Fibroblast of gingiva (primary cell): ENCODE results near the gene FGF11.
"Not testable (repeated sequence)": the region's sequence is repeated elsewhere in the genome, so short reads cannot be mapped to it uniquely, and the experiment has no call there.

Experiments
- DNase-seq: peaks from one replicate; pipeline ENCODE4 v3.0.0-alpha.2; 2011; ENCODE audit warnings: low read depth

The FGF11 gene

GRCh38 chr17:7462474-7463371 is 23.4 kb downstream of the FGF11 start:
- DNase-seq, result no peak

DNA sequence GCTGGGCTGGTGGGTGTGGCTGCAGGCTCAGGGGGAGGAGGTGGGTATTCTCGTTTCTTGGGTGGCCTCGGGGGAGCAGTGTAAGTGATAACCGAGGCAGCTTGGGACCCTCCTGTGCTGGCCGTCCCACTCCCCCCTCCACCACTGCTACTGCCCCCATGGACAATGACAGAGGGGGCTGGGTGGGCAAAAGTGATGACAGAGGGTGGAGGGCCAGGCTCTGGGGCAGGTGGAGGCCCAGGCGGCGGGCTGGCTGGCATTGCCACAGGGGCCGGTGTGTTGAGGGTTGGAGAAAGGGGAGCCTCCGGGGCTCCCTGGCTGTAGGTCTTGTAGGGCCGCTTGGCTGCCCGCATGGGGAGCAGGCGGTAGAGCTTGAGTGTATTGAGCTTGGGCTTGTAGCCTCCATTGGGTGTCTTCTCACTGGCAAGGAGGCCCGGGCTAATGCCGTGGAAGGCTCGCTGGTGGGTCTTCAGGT is 24.1 kb downstream of the FGF11 start:
- DNase-seq, result no peak

DNA sequence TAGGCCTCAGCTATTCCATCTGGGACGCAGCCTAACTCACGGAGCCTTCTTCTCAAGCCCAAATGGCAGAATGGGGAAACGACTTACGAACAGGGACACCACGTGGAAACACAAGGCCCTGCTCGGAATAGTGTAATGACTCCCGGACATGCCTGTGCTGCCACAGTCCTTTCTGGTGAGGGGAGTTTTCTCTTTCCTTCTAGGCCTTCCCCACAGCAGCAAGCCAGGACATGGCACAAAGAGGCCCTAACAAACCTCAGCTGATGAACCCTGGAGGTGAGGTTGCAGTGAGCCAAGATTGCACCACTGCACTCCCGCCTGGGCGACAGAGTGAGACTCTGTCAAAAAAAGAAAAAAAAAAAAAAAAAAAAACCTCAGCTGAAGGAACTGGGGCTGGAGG is 24.8 kb downstream of the FGF11 start:
- no peak for DNase-seq

GRCh38 chr17:7465597-7466275 is 26.4 kb downstream of the FGF11 start:
- no peak for DNase-seq

GRCh38 chr17:7466318-7466638 is 27.0 kb downstream of the FGF11 start:
- DNase-seq, result no peak

GRCh38 chr17:7466639-7467341 is 27.5 kb downstream of the FGF11 start:
- DNase-seq, result peak; percentile 46

- no peak for DNase-seq
Observed at GRCh38 chr17:7467498-7467897, 28.2 kb downstream of the FGF11 start.

DNA sequence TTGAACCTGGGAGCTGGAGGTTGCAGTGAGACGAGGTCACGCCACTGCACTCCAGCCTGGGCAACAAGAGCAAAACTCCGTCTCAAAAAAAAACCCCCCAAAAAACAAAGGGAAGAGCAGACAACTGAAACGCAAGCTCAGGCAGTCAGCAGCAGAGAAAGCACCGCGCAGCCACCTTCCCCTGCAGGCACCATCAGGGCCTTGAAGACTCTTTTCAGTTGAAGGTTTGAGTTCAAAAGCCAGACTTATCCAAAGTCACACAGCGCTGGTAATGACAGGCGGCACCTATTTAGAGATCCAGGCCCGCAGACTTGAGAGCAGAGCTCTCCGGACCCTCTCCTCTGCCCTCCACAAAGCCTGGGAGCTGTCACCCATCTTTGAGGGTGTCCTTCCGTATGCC is 29.0 kb downstream of the FGF11 start:
- no peak for DNase-seq

DNA sequence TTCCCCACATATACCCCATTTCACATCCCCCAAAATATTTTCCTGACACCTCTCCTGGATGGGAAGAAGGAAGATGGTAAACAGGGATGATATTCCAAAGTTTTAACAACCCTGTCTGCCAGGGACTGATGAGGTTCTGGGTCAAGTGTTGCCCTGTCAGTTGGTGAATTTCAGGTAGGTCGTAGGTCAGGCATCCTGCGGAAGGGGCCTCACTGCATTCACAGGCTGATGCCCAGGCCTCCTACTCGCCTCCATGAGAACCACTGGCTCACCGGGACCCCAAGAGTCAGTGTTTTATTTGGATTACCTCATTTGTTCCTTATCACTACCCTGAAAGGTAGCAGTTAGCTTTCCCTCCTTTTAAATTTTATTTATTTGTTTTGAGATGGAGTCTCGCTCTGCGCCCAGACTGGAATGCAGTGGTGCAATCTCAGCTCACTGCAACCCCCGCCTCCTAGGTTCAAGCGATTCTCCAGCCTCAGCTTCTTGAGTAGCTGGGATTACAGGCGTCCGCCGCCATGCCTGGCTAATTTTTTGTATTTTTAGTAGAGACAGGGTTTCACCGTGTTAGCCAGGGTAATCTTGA is 29.6 kb downstream of the FGF11 start:
- DNase-seq, result no peak

DNA sequence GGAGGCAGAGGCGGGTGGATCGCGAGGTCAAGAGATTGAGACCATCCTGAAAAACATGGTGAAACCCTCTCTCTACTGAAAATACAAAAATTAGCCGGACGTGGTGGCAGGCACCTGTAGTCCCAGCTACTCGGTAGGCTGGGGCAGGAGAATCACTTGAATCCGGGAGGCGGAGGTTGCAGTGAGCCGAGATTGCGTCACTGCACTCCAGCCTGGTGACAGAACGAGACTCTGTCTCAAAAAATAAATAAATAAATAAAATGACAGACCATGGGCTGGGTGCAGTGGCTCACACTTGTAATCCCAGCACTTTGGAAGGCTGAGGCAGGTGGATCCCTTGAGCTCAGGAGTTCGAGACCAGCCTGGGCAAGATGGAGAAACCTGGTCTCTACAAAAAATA is 30.5 kb downstream of the FGF11 start:
- not testable (repeated sequence) for DNase-seq

DNA sequence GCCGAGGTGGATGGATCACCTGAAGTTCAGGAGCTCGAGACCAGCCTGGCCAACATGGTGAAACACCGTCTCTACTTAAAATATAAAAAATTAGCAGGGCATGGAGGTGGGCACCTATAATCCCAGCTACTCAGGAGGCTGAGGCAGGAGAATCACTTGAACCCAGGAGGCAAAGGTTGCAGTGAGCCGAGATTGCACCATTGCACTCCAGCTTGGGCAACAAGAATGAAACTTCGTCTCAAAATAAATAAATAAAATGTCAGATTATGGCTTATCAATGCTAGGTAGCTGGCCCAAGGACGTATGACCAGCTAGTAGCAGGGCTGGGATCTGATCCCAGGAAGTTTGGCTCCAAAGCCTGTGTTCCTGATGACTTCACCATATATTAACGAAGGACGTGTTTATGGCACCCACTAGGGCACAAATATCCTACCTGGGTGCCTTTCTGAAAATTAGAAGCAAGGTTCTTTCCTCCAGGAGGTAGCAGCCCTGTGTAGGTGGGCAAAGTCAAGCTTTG is 31.2 kb downstream of the FGF11 start:
- DNase-seq, result not testable (repeated sequence)

GRCh38 chr17:7471729-7472128 is 32.4 kb downstream of the FGF11 start:
- DNase-seq, result no peak

DNA sequence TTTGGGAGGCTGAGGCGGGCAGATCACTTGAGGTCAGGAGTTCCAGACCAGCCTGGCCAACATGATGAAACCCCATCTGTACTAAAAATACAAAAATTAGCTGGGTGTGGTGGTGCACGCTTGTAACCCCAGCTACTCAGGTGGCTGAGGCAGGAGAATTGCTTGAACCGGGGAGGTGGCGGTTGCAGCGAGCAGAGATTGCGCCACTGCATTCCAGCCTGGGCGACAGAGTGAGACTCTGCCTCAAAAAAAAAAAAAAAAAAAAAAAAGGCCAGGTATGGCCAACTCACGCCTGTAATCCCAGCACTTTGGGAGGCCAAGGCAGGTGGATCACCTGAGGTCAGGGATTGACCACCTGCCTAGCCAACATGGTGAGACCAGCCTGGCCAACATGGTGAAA is 35.5 kb downstream of the FGF11 start:
- not testable (repeated sequence) for DNase-seq

- DNase-seq, result peak; percentile 37
Observed at GRCh38 chr17:7475764-7476422, 36.6 kb downstream of the FGF11 start.

- DNase-seq, result no peak
Observed at GRCh38 chr17:7476494-7476893, 37.2 kb downstream of the FGF11 start.

GRCh38 chr17:7476951-7477350 is 37.6 kb downstream of the FGF11 start:
- DNase-seq, result no peak

GRCh38 chr17:7477392-7478275 is 38.3 kb downstream of the FGF11 start:
- DNase-seq, result peak; percentile 94

DNA sequence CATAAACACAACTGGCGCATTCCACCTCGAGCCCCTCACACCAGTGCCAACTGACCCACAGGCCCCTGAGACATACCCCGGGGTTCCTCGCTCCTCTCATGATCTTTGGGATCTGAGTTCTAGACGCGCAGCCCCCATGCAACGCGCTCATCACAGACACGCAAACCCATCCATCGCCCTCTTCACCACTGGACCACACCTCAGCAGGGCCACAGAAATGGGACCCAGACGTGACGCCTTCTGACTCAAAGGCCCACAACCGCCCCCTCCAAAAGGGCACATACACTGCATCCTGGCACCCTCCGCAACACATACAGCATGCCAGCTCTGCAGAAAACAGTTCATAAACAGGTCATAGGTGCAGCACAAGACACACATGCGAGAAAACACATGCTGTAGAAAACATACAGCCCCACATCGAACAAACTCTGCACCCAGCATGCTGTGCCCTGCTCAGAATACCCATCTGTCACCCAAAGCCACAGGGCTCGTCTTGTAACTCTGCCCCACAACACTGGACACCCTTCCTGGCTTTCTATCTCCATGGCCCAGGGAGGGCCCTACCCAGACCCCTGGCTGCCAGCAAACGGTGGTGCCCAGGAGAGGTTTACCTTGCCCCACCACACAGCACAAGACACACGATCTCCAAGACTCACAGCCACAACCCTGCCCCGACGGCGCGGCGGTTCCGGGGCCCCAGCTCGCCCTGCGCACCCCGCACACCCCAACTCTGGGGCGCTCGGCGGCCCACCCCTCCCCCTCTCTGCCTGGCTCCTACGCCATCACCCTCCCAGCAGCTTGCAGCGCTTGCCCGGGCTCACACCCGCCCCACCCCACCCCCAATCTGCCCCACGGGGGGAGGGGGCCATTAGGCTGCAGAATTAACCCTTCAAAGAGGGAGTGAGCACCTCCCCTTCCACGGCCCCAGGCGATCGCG is 39.2 kb downstream of the FGF11 start:
- peak; percentile 60 for DNase-seq
